Astrocyte (in vitro differentiated cells and primary cell): ENCODE measurements around the gene ZCCHC24.

ENCODE experiments used
- EZH2 ChIP-seq: IDR thresholded peaks from 2 replicates; pipeline ENCODE4 v1.6.1; 2012; ENCODE audit warnings: mild to moderate bottlenecking, low read length, inconsistent platforms; ENCODE audit not compliant: insufficient read depth
- TF ChIP-seq, protein P1 (sequence below): IDR thresholded peaks from 2 replicates; pipeline ENCODE4 v1.5.1; 2011; ENCODE audit warnings: low read depth, mild to moderate bottlenecking, inconsistent platforms, low read length, moderate library complexity; ENCODE audit not compliant: insufficient read depth

DNA sequence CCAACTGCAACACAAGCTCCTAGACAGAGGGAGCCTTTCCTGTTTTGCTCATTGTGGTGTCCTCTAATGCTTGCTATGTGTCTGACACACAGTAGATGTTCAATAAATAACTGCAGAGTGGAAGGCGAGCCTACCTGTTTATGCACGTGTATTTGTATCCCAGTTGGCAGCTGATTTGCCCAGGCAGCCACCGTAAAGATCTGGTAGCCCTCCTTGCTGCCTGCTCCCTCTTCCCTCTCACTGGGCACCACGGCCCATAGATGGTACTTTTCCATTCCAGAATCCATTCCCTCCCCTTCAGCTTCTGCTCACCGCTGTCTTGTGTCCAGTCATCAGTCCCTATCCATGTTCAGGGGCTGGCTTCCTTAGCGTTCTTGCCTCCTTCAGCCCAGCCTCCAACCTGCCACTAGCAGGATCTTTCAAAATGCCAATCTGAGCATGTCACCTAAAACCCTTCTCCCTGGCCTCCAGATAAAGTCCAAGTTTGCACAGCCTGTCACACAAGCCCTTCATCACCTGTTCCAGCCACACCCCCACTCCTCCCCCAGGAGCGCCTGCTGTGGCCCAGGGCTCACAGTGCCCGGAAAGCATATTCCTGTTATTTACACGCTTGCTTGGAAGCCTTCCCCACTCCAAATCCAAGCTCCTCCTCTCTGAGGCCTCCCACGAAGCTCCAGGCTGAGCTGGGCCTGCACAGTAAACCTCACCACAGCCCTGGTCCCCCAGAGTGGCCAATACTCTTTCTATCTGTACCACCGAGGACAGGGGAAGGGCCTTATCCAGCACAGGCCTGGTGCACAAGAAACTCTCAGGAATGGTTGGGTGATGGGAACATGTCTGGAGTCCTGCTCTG lies 21.0 kb downstream of the ZCCHC24 start:
- TF ChIP-seq, protein P1, sequence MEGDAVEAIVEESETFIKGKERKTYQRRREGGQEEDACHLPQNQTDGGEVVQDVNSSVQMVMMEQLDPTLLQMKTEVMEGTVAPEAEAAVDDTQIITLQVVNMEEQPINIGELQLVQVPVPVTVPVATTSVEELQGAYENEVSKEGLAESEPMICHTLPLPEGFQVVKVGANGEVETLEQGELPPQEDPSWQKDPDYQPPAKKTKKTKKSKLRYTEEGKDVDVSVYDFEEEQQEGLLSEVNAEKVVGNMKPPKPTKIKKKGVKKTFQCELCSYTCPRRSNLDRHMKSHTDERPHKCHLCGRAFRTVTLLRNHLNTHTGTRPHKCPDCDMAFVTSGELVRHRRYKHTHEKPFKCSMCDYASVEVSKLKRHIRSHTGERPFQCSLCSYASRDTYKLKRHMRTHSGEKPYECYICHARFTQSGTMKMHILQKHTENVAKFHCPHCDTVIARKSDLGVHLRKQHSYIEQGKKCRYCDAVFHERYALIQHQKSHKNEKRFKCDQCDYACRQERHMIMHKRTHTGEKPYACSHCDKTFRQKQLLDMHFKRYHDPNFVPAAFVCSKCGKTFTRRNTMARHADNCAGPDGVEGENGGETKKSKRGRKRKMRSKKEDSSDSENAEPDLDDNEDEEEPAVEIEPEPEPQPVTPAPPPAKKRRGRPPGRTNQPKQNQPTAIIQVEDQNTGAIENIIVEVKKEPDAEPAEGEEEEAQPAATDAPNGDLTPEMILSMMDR = no peak
- no peak for TF ChIP-seq EZH2
